IMR-90 (cell line): ENCODE results near the gene HYLS1. TPM values are rescaled to one million over a fixed set of nuclear protein-coding genes. Genes with fewer than 3 reads are reported as not detected.

ENCODE experiments used
- ATAC-seq: fragments of 200-7000 bp; cut with Tn5 transposase; 2 replicates; pipeline ENCODE4 v1.9.1; 2020; ENCODE audit warnings: low read depth, mild to moderate bottlenecking, moderate library complexity
- BruUV-seq: library from RNA; stranded (reverse); fragments of 400-500 nt; replicated peaks from 2 replicates; lab custom pipeline; 2021; lab: Mats Ljungman, UMichigan
- CTCF ChIA-PET: fragments of 300-600 bp; formaldehyde crosslinking; extraction: SDS; loops from one replicate; lab custom pipeline; 2021; ENCODE audit warnings: antibody characterized with exemption; lab: Yijun Ruan, JAX
- POLR2A ChIA-PET: fragments of 300-600 bp; sonication (Branson Sonifier 250); formaldehyde crosslinking; loops from one replicate; lab custom pipeline; 2022; ENCODE audit warnings: antibody characterized with exemption; ENCODE audit not compliant: unreplicated experiment; lab: Charles Lee
- DNase-seq: peaks from one replicate; pipeline ENCODE4 v3.0.0; 2013
- H2AFZ ChIP-seq: replicated peaks from 2 replicates; pipeline ENCODE3; 2013; ENCODE audit warnings: low read length, mild to moderate bottlenecking; ENCODE audit not compliant: poor library complexity
- H2AK5ac ChIP-seq: 2 replicates; pipeline ENCODE4 v1.6.1; 2013; ENCODE audit warnings: low read depth, low read length, inconsistent platforms
- H2AK9ac ChIP-seq: replicated peaks from 2 replicates; pipeline ENCODE3; 2013; ENCODE audit warnings: mild to moderate bottlenecking, low read depth, low read length, moderate library complexity; ENCODE audit not compliant: poor library complexity
- H2BK120ac ChIP-seq: 2 replicates; pipeline ENCODE4 v1.6.1; 2013; ENCODE audit warnings: low read depth, low read length, inconsistent platforms
- H2BK15ac ChIP-seq: 3 replicates; pipeline ENCODE4 v1.6.1; 2013; ENCODE audit warnings: low read depth, low read length, inconsistent platforms
- H2BK20ac ChIP-seq: 2 replicates; pipeline ENCODE4 v1.6.1; 2013; ENCODE audit warnings: low read depth, mild to moderate bottlenecking, inconsistent platforms, low read length, moderate library complexity
- H2BK5ac ChIP-seq: 2 replicates; pipeline ENCODE4 v1.6.1; 2013; ENCODE audit warnings: mild to moderate bottlenecking, low read depth, low read length, inconsistent platforms; ENCODE audit not compliant: poor library complexity, severe bottlenecking
- H3K14ac ChIP-seq: replicated peaks from 2 replicates; pipeline ENCODE4 v1.6.1; 2013; ENCODE audit warnings: low read depth, low read length, inconsistent platforms
- H3K18ac ChIP-seq: 2 replicates; pipeline ENCODE4 v1.6.1; 2013; ENCODE audit warnings: low read depth, low read length, control low read depth
- H3K23ac ChIP-seq: 2 replicates; pipeline ENCODE4 v1.6.1; 2013; ENCODE audit warnings: low read depth, low read length, inconsistent platforms
- H3K27ac ChIP-seq: 2 replicates; pipeline ENCODE4 v1.5.1; 2013; ENCODE audit warnings: mild to moderate bottlenecking, control low read depth, low read length; ENCODE audit not compliant: insufficient read depth
- H3K27me3 ChIP-seq: 2 replicates; pipeline ENCODE4 v1.6.1; 2013; ENCODE audit warnings: low read length; ENCODE audit not compliant: control insufficient read depth, insufficient read depth
- H3K36me3 ChIP-seq: 2 replicates; pipeline ENCODE4 v1.6.1; 2013; ENCODE audit warnings: low read length, mixed read lengths; ENCODE audit not compliant: control insufficient read depth, insufficient read depth
- H3K4ac ChIP-seq: 2 replicates; pipeline ENCODE4 v1.6.1; 2013; ENCODE audit warnings: low read depth, low read length, inconsistent platforms
- H3K4me1 ChIP-seq: 2 replicates; pipeline ENCODE4 v1.6.1; 2013; ENCODE audit warnings: low read length, mixed read lengths; ENCODE audit not compliant: control insufficient read depth, insufficient read depth
- H3K4me2 ChIP-seq: 2 replicates; pipeline ENCODE4 v1.6.1; 2013; ENCODE audit warnings: low read depth, mild to moderate bottlenecking, control low read depth, low read length, moderate library complexity
- H3K4me3 ChIP-seq: 2 replicates; pipeline ENCODE4 v1.5.1; 2013; ENCODE audit warnings: low read depth, mild to moderate bottlenecking, control low read depth, low read length, moderate library complexity; ENCODE audit not compliant: insufficient read depth
- H3K56ac ChIP-seq: 2 replicates; pipeline ENCODE4 v1.6.1; 2013; ENCODE audit warnings: low read length, inconsistent platforms; ENCODE audit not compliant: insufficient read depth; ENCODE audit errors: extremely low read depth
- H3K79me1 ChIP-seq, 2 experiments: 2 replicates each; pipeline ENCODE4 v1.6.1; 2013; ENCODE audit warnings: low read length in 2 of 2, inconsistent platforms in 1 of 2, low read depth in 1 of 2
- H3K9ac ChIP-seq: 2 replicates; pipeline ENCODE4 v1.6.1; 2013; ENCODE audit warnings: low read depth, low read length, control low read depth
- H3K9me1 ChIP-seq: 2 replicates; pipeline ENCODE4 v1.6.1; 2013; ENCODE audit warnings: low read length, inconsistent platforms; ENCODE audit not compliant: insufficient read depth
- H3K9me3 ChIP-seq: 2 replicates; pipeline ENCODE4 v1.6.1; 2013; ENCODE audit warnings: low read length; ENCODE audit not compliant: control insufficient read depth, insufficient read depth
- H4K20me1 ChIP-seq: 2 replicates; pipeline ENCODE4 v1.6.1; 2013; ENCODE audit warnings: low read length, inconsistent platforms; ENCODE audit not compliant: insufficient read depth
- H4K5ac ChIP-seq: 2 replicates; pipeline ENCODE4 v1.6.1; 2013; ENCODE audit warnings: mild to moderate bottlenecking, low read depth, low read length, control low read depth
- H4K8ac ChIP-seq, 2 experiments: 2 replicates each; pipeline ENCODE4 v1.6.1; 2013; ENCODE audit warnings: low read depth in 2 of 2, low read length in 2 of 2, control low read depth in 1 of 2, inconsistent platforms in 1 of 2
- H4K91ac ChIP-seq: 2 replicates; pipeline ENCODE4 v1.6.1; 2013; ENCODE audit warnings: low read depth, low read length, inconsistent platforms; ENCODE audit not compliant: insufficient read depth
- CEBPB ChIP-seq: IDR thresholded peaks from 2 replicates; pipeline ENCODE4 v1.6.1; 2012; ENCODE audit warnings: low read depth, low read length, improper control_type of control experiment
- MAZ ChIP-seq: IDR thresholded peaks from 2 replicates; pipeline ENCODE4 v1.6.1; 2012; ENCODE audit warnings: low read depth, mild to moderate bottlenecking, low read length, improper control_type of control experiment, moderate library complexity, borderline replicate concordance
- MXI1 ChIP-seq: IDR thresholded peaks from 2 replicates; pipeline ENCODE4 v1.6.1; 2012; ENCODE audit warnings: low read depth, mild to moderate bottlenecking, low read length, moderate library complexity, borderline replicate concordance
- NFE2L2 ChIP-seq: fragments of 150-350 bp; IDR thresholded peaks from 2 replicates; pipeline ENCODE4 v1.6.1; 2016; ENCODE audit warnings: low read depth, mild to moderate bottlenecking, low read length
- POLR2A ChIP-seq: IDR thresholded peaks from 2 replicates; pipeline ENCODE4 v1.6.1; 2012; ENCODE audit warnings: mild to moderate bottlenecking, low read depth, low read length
- RAD21 ChIP-seq: IDR thresholded peaks from 2 replicates; pipeline ENCODE4 v1.6.1; 2012; ENCODE audit warnings: low read length, improper control_type of control experiment
- WGBS, 2 experiments: methylation state at CpG; one replicate each; pipeline versions ENCODE4 v1.1.5 to v1.1.7; 2013; ENCODE audit warnings: missing lambda C conversion rate in 2 of 2; ENCODE audit not compliant: insufficient read length in 1 of 2; ENCODE audit errors: extremely low coverage in 2 of 2; 5-methylcytosine and 5-hydroxymethylcytosine counted together
- dilution Hi-C: fragments of 300-500 bp; cut with HindIII; formaldehyde crosslinking; loops from one replicate; pipeline ENCODE4 v1.14.3; 2018; ENCODE audit warnings: low sequenced_read_pairs; ENCODE audit not compliant: unreplicated experiment
- in situ Hi-C: fragments of 300-500 bp; cut with MboI; formaldehyde crosslinking; loops from 3 replicates; pipeline ENCODE4 v1.14.3; 2019; ENCODE audit warnings: low sequenced_read_pairs, inconsistent platforms, mixed read lengths
- intact Hi-C: fragments of 100-400 bp; cut with micrococcal nuclease; formaldehyde crosslinking; loops from 2 replicates; pipeline ENCODE4 v1.10.0; 2022
- polyA plus RNA-seq, 3 experiments: library from polyadenylated mRNA; depleted of rRNA; stranded (reverse); fragments of >200 nt; gene quantifications; 2 replicates each; pipeline ENCODE4 v1.2.3, GENCODE V29; 2012; ENCODE audit warnings: low replicate concordance in 1 of 3
- total RNA-seq: library from RNA; depleted of rRNA; stranded (reverse); fragments of >200 nt; gene quantifications from 2 replicates; pipeline ENCODE4 v1.2.3, GENCODE V29; 2012
- TF ChIP-seq, protein P1 (sequence below): conservative IDR thresholded peaks from 2 replicates; pipeline ENCODE4 v1.5.1; 2012; ENCODE audit warnings: mild to moderate bottlenecking, low read depth, low read length, improper control_type of control experiment

The HYLS1 gene
- total and polyA plus RNA-seq, 2 of the 4 experiments (the other 2 are of a cell fraction), result 5.1 to 8.1 TPM

DNA sequence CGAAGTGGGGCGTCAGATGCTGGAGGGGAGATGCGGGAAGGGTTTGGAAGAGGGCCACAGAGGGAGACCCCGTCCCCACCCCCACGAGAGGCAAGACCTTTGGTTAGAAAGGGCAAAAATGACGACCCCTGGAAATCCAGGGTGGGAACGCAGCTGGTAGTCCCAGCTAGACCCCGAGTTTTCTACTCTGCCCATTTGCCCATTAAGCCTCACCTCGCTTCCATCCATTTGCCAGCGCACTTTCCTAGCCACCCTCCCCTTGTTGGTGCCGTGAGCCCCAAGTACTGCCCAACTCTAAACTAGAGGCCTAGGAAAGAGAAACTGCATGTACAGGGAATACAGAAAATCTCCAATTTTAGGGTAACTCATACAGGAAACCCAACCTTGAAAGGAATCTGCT is 17.2 kb downstream of the HYLS1 start:
- no peak overlapping the region for H3K23ac ChIP-seq
- H3K4me2 ChIP-seq, result no peak overlapping the region
- no TSS peak for BruUV-seq
- no peak overlapping the region for H2AK9ac ChIP-seq
- dilution Hi-C loops (loop anchor here (25.0 kb wide), 1 partner anchor 308 kb away; the partner anchor contains the start of genes FAM118B and RPUSD4), intact Hi-C loops (no loop called here), in situ Hi-C loops (no loop called here)
- no peak overlapping the region for H2AFZ ChIP-seq
- no peak overlapping the region for H4K5ac ChIP-seq
- TF ChIP-seq, protein P1, sequence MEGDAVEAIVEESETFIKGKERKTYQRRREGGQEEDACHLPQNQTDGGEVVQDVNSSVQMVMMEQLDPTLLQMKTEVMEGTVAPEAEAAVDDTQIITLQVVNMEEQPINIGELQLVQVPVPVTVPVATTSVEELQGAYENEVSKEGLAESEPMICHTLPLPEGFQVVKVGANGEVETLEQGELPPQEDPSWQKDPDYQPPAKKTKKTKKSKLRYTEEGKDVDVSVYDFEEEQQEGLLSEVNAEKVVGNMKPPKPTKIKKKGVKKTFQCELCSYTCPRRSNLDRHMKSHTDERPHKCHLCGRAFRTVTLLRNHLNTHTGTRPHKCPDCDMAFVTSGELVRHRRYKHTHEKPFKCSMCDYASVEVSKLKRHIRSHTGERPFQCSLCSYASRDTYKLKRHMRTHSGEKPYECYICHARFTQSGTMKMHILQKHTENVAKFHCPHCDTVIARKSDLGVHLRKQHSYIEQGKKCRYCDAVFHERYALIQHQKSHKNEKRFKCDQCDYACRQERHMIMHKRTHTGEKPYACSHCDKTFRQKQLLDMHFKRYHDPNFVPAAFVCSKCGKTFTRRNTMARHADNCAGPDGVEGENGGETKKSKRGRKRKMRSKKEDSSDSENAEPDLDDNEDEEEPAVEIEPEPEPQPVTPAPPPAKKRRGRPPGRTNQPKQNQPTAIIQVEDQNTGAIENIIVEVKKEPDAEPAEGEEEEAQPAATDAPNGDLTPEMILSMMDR, result no peak
- TF ChIP-seq MXI1 (no peak), POLR2A (no peak), NFE2L2 (no peak), CEBPB (no peak), MAZ (no peak), RAD21 (no peak)
- peaks cover 3% of the 10 kb centered on the region; the same call in 1 of the 2 replicates for H3K9me3 ChIP-seq
- H3K27me3 ChIP-seq, result peaks cover 21% of the 10 kb centered on the region
- WGBS, 2 experiments, result no CpG with 5 or more reads among the region's 11 CpGs
- DNase-seq (no peak), ATAC-seq (no peak)
- H4K20me1 ChIP-seq, result no peaks in the 10 kb centered on the region
- H2BK5ac ChIP-seq, result no peak overlapping the region
- H3K36me3 ChIP-seq, result peaks cover 4% of the 10 kb centered on the region
- peaks cover 12 to 20% of the 10 kb centered on the region in 2 experiments; a peak in 3 of 4 replicates for H3K79me1 ChIP-seq
- no peak overlapping the region for H4K8ac ChIP-seq
- no peak overlapping the region for H3K56ac ChIP-seq
- ChIA-PET POLR2A (no interaction called here), CTCF (no interaction called here)
- H3K14ac ChIP-seq, result no peak overlapping the region
- H3K4ac ChIP-seq, result no peak overlapping the region
- H4K91ac ChIP-seq, result no peak overlapping the region
- no peaks in the 10 kb centered on the region; the same call in 1 of the 2 replicates for H3K9me1 ChIP-seq
- no peak overlapping the region for H3K4me3 ChIP-seq
- H3K4me1 ChIP-seq, result 0 out of 2 replicates have a peak, but pooled peaks cover 2% of the 10 kb centered on the region
- H2BK15ac ChIP-seq, result no peak overlapping the region
- no peak overlapping the region for H2BK120ac ChIP-seq
- H2BK20ac ChIP-seq, result no peak overlapping the region
- no peak overlapping the region for H2AK5ac ChIP-seq
- H3K27ac ChIP-seq, result no peak overlapping the region
- H3K18ac ChIP-seq, result no peak overlapping the region
- no peak overlapping the region for H3K9ac ChIP-seq
